Measurements from ENCODE around the gene FEV.

Gene FEV

DNA sequence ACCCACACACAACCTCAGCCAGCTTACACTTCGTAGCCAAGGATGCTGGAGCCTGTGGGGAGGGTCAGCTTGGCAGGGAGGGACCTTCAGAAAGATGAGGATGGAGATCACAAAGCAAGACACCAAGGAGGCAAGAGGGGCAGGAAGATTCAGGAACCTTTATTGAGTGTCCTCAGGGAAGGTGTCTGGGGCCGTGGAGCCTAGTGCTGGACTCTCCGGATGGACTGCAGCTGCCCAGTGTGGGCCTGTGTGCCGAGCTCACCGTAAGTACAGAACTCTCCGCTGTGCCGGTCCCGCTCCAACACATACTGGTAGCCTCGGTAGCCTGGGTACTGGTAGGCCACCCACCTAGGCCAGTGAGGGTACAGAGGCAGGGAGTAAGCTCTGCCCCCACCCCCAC, 5.1 kb upstream of the FEV start:
- Histone ChIP-seq H3K23ac (ENCODE audit: low read length) (no peak overlapping the region), H2BK120ac (ENCODE audit: low read depth, low read length) (no peak overlapping the region), H3K79me2 (ENCODE audit: control insufficient read depth, insufficient read depth, low read length) (no peaks in the 10 kb centered on the region), H3K27me3 (ENCODE audit: insufficient read depth, low read length, poor library complexity) (peaks cover 81% of the 10 kb centered on the region), H3K4me2 (ENCODE audit: low read length) (no peak overlapping the region), H3K4me1 (ENCODE audit: control insufficient read depth, low read depth, low read length) (peaks cover 5% of the 10 kb centered on the region), H3K36me3 (ENCODE audit: control insufficient read depth, insufficient read depth, low read length) (no peaks in the 10 kb centered on the region), H2AK5ac (ENCODE audit: low read length) (no peak overlapping the region), H3K4me3 (ENCODE audit: low read length) (no peak overlapping the region), H3K4ac (ENCODE audit: low read depth, low read length) (no peak overlapping the region), H3K56ac (ENCODE audit: low read length) (no peak overlapping the region), H3K79me1 (ENCODE audit: low read length) (no peaks in the 10 kb centered on the region), H4K8ac (ENCODE audit: low read depth, low read length) (no peak overlapping the region), H3K18ac (ENCODE audit: low read length) (no peak overlapping the region), H4K5ac (ENCODE audit: low read length) (no peak overlapping the region), H3K27ac (ENCODE audit: low read depth, low read length) (no peak overlapping the region), H2BK15ac (replicated peaks; ENCODE audit: low read depth) (no peak overlapping the region), H2BK5ac (ENCODE audit: low read length) (no peak overlapping the region), H3K9ac (ENCODE audit: low read length) (no peak overlapping the region)
- no peak for DNase-seq
- no CpG with 5 or more reads among the region's 9 CpGs for WGBS (ENCODE audit: extremely low coverage, insufficient coverage, low lambda C conversion rate)

- no CpG with 5 or more reads among the region's 2 CpGs for WGBS (ENCODE audit: extremely low coverage, insufficient coverage, low lambda C conversion rate)
- Histone ChIP-seq H3K27me3 (ENCODE audit: insufficient read depth, low read length, poor library complexity) (peaks cover 78% of the 10 kb centered on the region), H3K79me1 (ENCODE audit: low read length) (no peaks in the 10 kb centered on the region), H2BK5ac (ENCODE audit: low read length) (no peak overlapping the region), H3K4me3 (ENCODE audit: low read length) (no peak overlapping the region), H3K56ac (ENCODE audit: low read length) (no peak overlapping the region), H3K4me1 (ENCODE audit: control insufficient read depth, low read depth, low read length) (peaks cover 2% of the 10 kb centered on the region), H3K79me2 (ENCODE audit: control insufficient read depth, insufficient read depth, low read length) (no peaks in the 10 kb centered on the region), H3K36me3 (ENCODE audit: control insufficient read depth, insufficient read depth, low read length) (no peaks in the 10 kb centered on the region), H3K27ac (ENCODE audit: low read depth, low read length) (no peak overlapping the region), H3K23ac (ENCODE audit: low read length) (no peak overlapping the region), H2BK120ac (ENCODE audit: low read depth, low read length) (no peak overlapping the region), H4K8ac (ENCODE audit: low read depth, low read length) (no peak overlapping the region), H4K5ac (ENCODE audit: low read length) (no peak overlapping the region), H2BK15ac (replicated peaks; ENCODE audit: low read depth) (no peak overlapping the region), H3K4ac (ENCODE audit: low read depth, low read length) (no peak overlapping the region), H3K18ac (ENCODE audit: low read length) (no peak overlapping the region), H3K9ac (ENCODE audit: low read length) (no peak overlapping the region), H3K4me2 (ENCODE audit: low read length) (no peak overlapping the region), H2AK5ac (ENCODE audit: low read length) (no peak overlapping the region)
- DNase-seq: no peak
Observed at GRCh38 chr2:218988650-218989049, 3.7 kb upstream of the FEV start.

GRCh38 chr2:218988164-218988563, 3.2 kb upstream of the FEV start:
- H3K9ac ChIP-seq (ENCODE audit: low read length): no peak overlapping the region
- no peaks in the 10 kb centered on the region for H3K79me1 ChIP-seq (ENCODE audit: low read length)
- WGBS (ENCODE audit: extremely low coverage, insufficient coverage, low lambda C conversion rate): no CpG with 5 or more reads among the region's 3 CpGs
- no peak overlapping the region for H3K23ac ChIP-seq (ENCODE audit: low read length)
- H3K4me3 ChIP-seq (ENCODE audit: low read length): no peak overlapping the region
- no peak overlapping the region for H3K4me2 ChIP-seq (ENCODE audit: low read length)
- H2BK5ac ChIP-seq (ENCODE audit: low read length): no peak overlapping the region
- DNase-seq: no peak
- H3K18ac ChIP-seq (ENCODE audit: low read length): no peak overlapping the region
- no peaks in the 10 kb centered on the region for H3K4me1 ChIP-seq (ENCODE audit: control insufficient read depth, low read depth, low read length)
- H3K27ac ChIP-seq (ENCODE audit: low read depth, low read length): no peak overlapping the region
- H3K27me3 ChIP-seq (ENCODE audit: insufficient read depth, low read length, poor library complexity): peaks cover 78% of the 10 kb centered on the region
- H3K56ac ChIP-seq (ENCODE audit: low read length): no peak overlapping the region
- no peaks in the 10 kb centered on the region for H3K79me2 ChIP-seq (ENCODE audit: control insufficient read depth, insufficient read depth, low read length)
- no peaks in the 10 kb centered on the region for H3K36me3 ChIP-seq (ENCODE audit: control insufficient read depth, insufficient read depth, low read length)
- H2BK15ac ChIP-seq (replicated peaks; ENCODE audit: low read depth): no peak overlapping the region
- no peak overlapping the region for H2AK5ac ChIP-seq (ENCODE audit: low read length)
- H4K5ac ChIP-seq (ENCODE audit: low read length): no peak overlapping the region
- H4K8ac ChIP-seq (ENCODE audit: low read depth, low read length): no peak overlapping the region
- no peak overlapping the region for H2BK120ac ChIP-seq (ENCODE audit: low read depth, low read length)
- H3K4ac ChIP-seq (ENCODE audit: low read depth, low read length): no peak overlapping the region

- Histone ChIP-seq H3K79me2 (ENCODE audit: control insufficient read depth, insufficient read depth, low read length) (no peaks in the 10 kb centered on the region), H2AK5ac (ENCODE audit: low read length) (no peak overlapping the region), H3K4ac (ENCODE audit: low read depth, low read length) (no peak overlapping the region), H3K4me2 (ENCODE audit: low read length) (no peak overlapping the region), H3K36me3 (ENCODE audit: control insufficient read depth, insufficient read depth, low read length) (no peaks in the 10 kb centered on the region), H3K27me3 (ENCODE audit: insufficient read depth, low read length, poor library complexity) (peaks cover 78% of the 10 kb centered on the region), H3K27ac (ENCODE audit: low read depth, low read length) (no peak overlapping the region), H3K56ac (ENCODE audit: low read length) (no peak overlapping the region), H4K5ac (ENCODE audit: low read length) (no peak overlapping the region), H2BK5ac (ENCODE audit: low read length) (no peak overlapping the region), H2BK15ac (replicated peaks; ENCODE audit: low read depth) (no peak overlapping the region), H3K18ac (ENCODE audit: low read length) (no peak overlapping the region), H3K79me1 (ENCODE audit: low read length) (no peaks in the 10 kb centered on the region), H2BK120ac (ENCODE audit: low read depth, low read length) (no peak overlapping the region), H3K4me1 (ENCODE audit: control insufficient read depth, low read depth, low read length) (no peaks in the 10 kb centered on the region), H3K23ac (ENCODE audit: low read length) (no peak overlapping the region), H3K9ac (ENCODE audit: low read length) (no peak overlapping the region), H4K8ac (ENCODE audit: low read depth, low read length) (no peak overlapping the region), H3K4me3 (ENCODE audit: low read length) (no peak overlapping the region)
- no CpG with 5 or more reads among the region's 4 CpGs for WGBS (ENCODE audit: extremely low coverage, insufficient coverage, low lambda C conversion rate)
- DNase-seq: no peak
Observed at GRCh38 chr2:218986148-218986761, 1.3 kb upstream of the FEV start.

- Histone ChIP-seq H3K79me2 (ENCODE audit: control insufficient read depth, insufficient read depth, low read length) (no peaks in the 10 kb centered on the region), H3K4ac (ENCODE audit: low read depth, low read length) (no peak overlapping the region), H2BK120ac (ENCODE audit: low read depth, low read length) (no peak overlapping the region), H3K4me1 (ENCODE audit: control insufficient read depth, low read depth, low read length) (no peaks in the 10 kb centered on the region), H2BK5ac (ENCODE audit: low read length) (no peak overlapping the region), H2AK5ac (ENCODE audit: low read length) (no peak overlapping the region), H4K5ac (ENCODE audit: low read length) (no peak overlapping the region), H3K4me3 (ENCODE audit: low read length) (no peak overlapping the region), H3K56ac (ENCODE audit: low read length) (no peak overlapping the region), H3K27ac (ENCODE audit: low read depth, low read length) (no peak overlapping the region), H3K79me1 (ENCODE audit: low read length) (no peaks in the 10 kb centered on the region), H3K23ac (ENCODE audit: low read length) (no peak overlapping the region), H3K27me3 (ENCODE audit: insufficient read depth, low read length, poor library complexity) (peaks cover 77% of the 10 kb centered on the region), H4K8ac (ENCODE audit: low read depth, low read length) (no peak overlapping the region), H3K18ac (ENCODE audit: low read length) (no peak overlapping the region), H3K9ac (ENCODE audit: low read length) (no peak overlapping the region), H3K36me3 (ENCODE audit: control insufficient read depth, insufficient read depth, low read length) (no peaks in the 10 kb centered on the region), H2BK15ac (replicated peaks; ENCODE audit: low read depth) (no peak overlapping the region), H3K4me2 (ENCODE audit: low read length) (peak overlapping the region; percentile 32)
- DNase-seq: peak; percentile 57
- WGBS (ENCODE audit: extremely low coverage, insufficient coverage, low lambda C conversion rate): no CpG with 5 or more reads among the region's 49 CpGs
Observed at GRCh38 chr2:218985325-218986091, 524 bp upstream of the FEV start.

Measured in mesendoderm (in vitro differentiated cells).